Smooth muscle cell of the brain vasculature (primary cell): ENCODE results near the gene FAM111B.

Experiments used
- DNase-seq: peaks from one replicate; pipeline ENCODE4 v3.0.0-alpha.2; 2012; ENCODE audit warnings: low read depth, low spot score

FAM111B gene

GRCh38 chr11:59157433-59157832 lies 50.4 kb downstream of the FAM111B start:
- no peak for DNase-seq

- DNase-seq = peak; percentile 47
Measured at GRCh38 chr11:59158206-59159068, 51.4 kb downstream of the FAM111B start.

- no peak for DNase-seq
Measured at GRCh38 chr11:59164028-59164427, 57.0 kb downstream of the FAM111B start.

- peak; percentile 71 for DNase-seq
Measured at GRCh38 chr11:59171508-59172322, 64.7 kb downstream of the FAM111B start, which contains the start of gene DTX4. DTX4 (plus strand) TSS chr11:59172132; CDS start chr11:59172596, 464 bp downstream.

DNA sequence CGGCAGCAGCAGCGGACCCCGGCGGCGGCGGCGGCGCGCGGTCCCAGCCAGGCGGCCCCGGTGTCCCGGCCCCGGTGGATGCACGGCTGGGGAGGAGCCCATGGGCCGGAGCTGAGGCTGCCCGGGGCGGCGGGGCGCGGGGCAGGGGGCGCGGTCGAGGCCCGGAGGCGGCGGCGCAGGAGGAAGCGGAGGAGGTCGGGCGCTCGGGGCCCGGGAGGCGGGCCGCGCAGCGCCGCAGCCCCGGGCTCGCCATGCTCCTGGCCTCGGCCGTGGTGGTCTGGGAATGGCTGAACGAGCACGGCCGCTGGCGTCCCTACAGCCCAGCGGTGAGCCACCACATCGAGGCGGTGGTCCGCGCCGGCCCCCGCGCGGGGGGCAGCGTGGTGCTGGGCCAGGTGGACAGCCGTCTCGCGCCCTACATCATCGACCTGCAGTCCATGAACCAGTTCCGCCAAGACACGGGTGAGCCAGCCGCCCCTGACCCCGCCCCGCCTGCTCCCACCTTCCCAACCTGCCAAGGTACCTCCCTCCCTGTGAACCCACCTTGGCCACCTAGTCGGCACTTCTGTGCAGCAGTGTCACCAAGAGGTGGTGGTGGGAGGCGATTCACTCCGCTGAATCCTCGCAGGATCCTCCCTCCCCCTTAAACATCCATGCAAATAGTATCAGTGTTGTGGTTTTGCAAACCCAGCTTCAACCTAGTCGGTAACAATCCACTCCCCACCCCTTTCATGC lies 65.5 kb downstream of the FAM111B start:
- no peak for DNase-seq

- DNase-seq = no peak
Measured at GRCh38 chr11:59173080-59173963, 66.3 kb downstream of the FAM111B start.

GRCh38 chr11:59173964-59174663 lies 67.1 kb downstream of the FAM111B start:
- no peak for DNase-seq

DNA sequence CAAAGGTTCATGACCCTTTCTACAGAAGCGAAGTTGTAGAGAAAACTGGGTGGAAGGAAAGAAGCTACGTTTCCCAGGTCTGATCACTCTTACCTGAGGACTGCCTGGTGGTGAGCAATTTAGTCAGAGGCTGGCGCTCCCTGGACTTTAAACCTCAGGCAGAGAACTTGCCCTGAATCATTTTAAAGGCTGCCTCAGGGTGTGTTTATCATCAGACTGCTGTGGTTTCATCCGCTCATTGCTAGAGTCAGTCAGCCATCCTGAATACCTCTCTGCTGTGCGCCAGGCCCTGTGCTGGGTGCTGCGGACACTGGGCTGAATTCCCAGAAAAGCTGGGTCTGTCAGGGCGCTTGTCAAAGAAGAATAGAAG lies 67.6 kb downstream of the FAM111B start:
- no peak for DNase-seq

DNA sequence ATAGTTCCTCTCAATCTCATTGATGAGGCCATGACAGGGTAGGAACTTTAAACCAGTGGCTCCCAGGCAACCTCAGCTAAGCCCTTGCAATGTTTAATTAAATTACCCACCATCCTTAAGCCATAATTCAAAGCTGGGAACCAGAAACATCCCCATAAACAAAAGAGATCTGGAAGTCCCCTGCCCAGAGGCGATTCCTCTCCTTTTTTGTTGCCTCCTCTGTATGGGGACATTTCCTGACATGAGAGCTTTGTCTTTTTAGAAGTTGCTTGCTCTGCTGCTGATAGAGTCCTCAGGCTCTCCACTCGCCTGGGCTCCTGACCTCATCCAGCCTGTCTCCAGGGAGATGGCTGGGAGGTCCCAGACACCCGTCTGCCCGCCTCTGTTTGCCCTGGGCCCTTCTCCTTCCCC lies 68.1 kb downstream of the FAM111B start:
- no peak for DNase-seq

DNA sequence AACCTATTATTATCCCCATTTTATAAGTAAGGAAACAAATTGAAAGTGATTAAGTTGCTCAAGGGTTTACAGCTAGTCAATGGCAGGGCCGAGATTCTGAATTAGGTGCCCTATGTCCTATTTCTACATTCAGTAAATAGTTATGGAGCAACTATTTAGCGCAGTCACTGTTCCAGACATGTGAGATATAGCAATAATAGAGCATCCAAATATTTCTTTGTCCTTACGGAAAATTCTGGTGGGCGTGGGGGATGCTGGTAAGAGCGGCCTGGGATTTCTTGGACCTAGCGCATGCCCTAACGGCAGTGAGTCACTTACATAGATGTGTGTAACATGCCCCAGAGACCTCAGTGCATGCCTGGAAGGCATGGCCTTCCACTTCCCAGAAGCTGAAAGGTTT lies 69.3 kb downstream of the FAM111B start:
- no peak for DNase-seq
